T-helper 1 cell treated with Interleukin-12 subunit alpha and Interleukin-12 subunit beta and Interleukin-4 antibody, amounts not matched to agents 30 μg/mL and 1 μg/mL, for 36 hours (primary cell): ENCODE data around the gene STIMATE.

Experiments used
- H3K27ac Mint-ChIP-seq: one replicate; pipeline ENCODE4 v1.8.0; 2021; ENCODE audit warnings: mild to moderate bottlenecking, mixed read lengths
- H3K27me3 Mint-ChIP-seq: one replicate; pipeline ENCODE4 v1.8.0; 2021; ENCODE audit warnings: low read depth, mixed read lengths
- H3K36me3 Mint-ChIP-seq: one replicate; pipeline ENCODE4 v1.8.0; 2021; ENCODE audit warnings: low read depth, mixed read lengths
- H3K4me1 Mint-ChIP-seq: one replicate; pipeline ENCODE4 v1.8.0; 2021; ENCODE audit warnings: low read depth, mixed read lengths
- H3K4me3 Mint-ChIP-seq: one replicate; pipeline ENCODE4 v1.8.0; 2021; ENCODE audit warnings: mild to moderate bottlenecking, moderate library complexity, mixed read lengths
- H3K9me3 Mint-ChIP-seq: one replicate; pipeline ENCODE4 v1.8.0; 2021; ENCODE audit warnings: mixed read lengths

The STIMATE gene

GRCh38 chr3:52845691-52846431 is 51.5 kb downstream of the STIMATE start:
- H3K9me3 Mint-ChIP-seq, result no peaks in the 10 kb centered on the region
- no peaks in the 10 kb centered on the region for H3K27me3 Mint-ChIP-seq
- no peak overlapping the region for H3K27ac Mint-ChIP-seq
- no peak overlapping the region for H3K4me3 Mint-ChIP-seq
- H3K4me1 Mint-ChIP-seq, result peaks cover 3% of the 10 kb centered on the region
- H3K36me3 Mint-ChIP-seq, result peaks cover 12% of the 10 kb centered on the region

GRCh38 chr3:52845157-52845556 is 52.2 kb downstream of the STIMATE start:
- Mint-ChIP-seq H3K4me1 (peaks cover 3% of the 10 kb centered on the region), H3K27ac (no peak overlapping the region), H3K27me3 (no peaks in the 10 kb centered on the region), H3K4me3 (no peak overlapping the region), H3K36me3 (peaks cover 13% of the 10 kb centered on the region), H3K9me3 (no peaks in the 10 kb centered on the region)

- Mint-ChIP-seq H3K27ac (peak overlapping the region; percentile 67), H3K9me3 (no peaks in the 10 kb centered on the region), H3K27me3 (no peaks in the 10 kb centered on the region), H3K36me3 (peaks cover 18% of the 10 kb centered on the region), H3K4me3 (no peak overlapping the region), H3K4me1 (peaks cover 11% of the 10 kb centered on the region)
Observed at GRCh38 chr3:52844290-52844975, 52.9 kb downstream of the STIMATE start.

- Mint-ChIP-seq H3K27ac (no peak overlapping the region), H3K36me3 (peaks cover 18% of the 10 kb centered on the region), H3K9me3 (no peaks in the 10 kb centered on the region), H3K4me3 (no peak overlapping the region), H3K27me3 (no peaks in the 10 kb centered on the region), H3K4me1 (peaks cover 15% of the 10 kb centered on the region)
Observed at GRCh38 chr3:52843881-52844280, 53.5 kb downstream of the STIMATE start.

GRCh38 chr3:52843108-52843865 is 54.1 kb downstream of the STIMATE start:
- Mint-ChIP-seq H3K4me1 (peaks cover 21% of the 10 kb centered on the region), H3K36me3 (peaks cover 19% of the 10 kb centered on the region), H3K27ac (no peak overlapping the region), H3K4me3 (no peak overlapping the region), H3K27me3 (no peaks in the 10 kb centered on the region), H3K9me3 (no peaks in the 10 kb centered on the region)

GRCh38 chr3:52842424-52842823 is 54.9 kb downstream of the STIMATE start:
- peaks cover 30% of the 10 kb centered on the region for H3K4me1 Mint-ChIP-seq
- H3K27me3 Mint-ChIP-seq, result no peaks in the 10 kb centered on the region
- peaks cover 16% of the 10 kb centered on the region for H3K36me3 Mint-ChIP-seq
- H3K9me3 Mint-ChIP-seq, result no peaks in the 10 kb centered on the region
- no peak overlapping the region for H3K27ac Mint-ChIP-seq
- H3K4me3 Mint-ChIP-seq, result no peak overlapping the region

GRCh38 chr3:52841981-52842340 is 55.4 kb downstream of the STIMATE start:
- Mint-ChIP-seq H3K9me3 (no peaks in the 10 kb centered on the region), H3K4me1 (peaks cover 30% of the 10 kb centered on the region), H3K27me3 (no peaks in the 10 kb centered on the region), H3K36me3 (peaks cover 16% of the 10 kb centered on the region), H3K4me3 (no peak overlapping the region), H3K27ac (no peak overlapping the region)

- peaks cover 35% of the 10 kb centered on the region for H3K4me1 Mint-ChIP-seq
Observed at GRCh38 chr3:52841211-52841980, 56.0 kb downstream of the STIMATE start.

GRCh38 chr3:52839892-52840545 is 57.3 kb downstream of the STIMATE start:
- H3K27ac Mint-ChIP-seq, result no peak overlapping the region
- H3K27me3 Mint-ChIP-seq, result no peaks in the 10 kb centered on the region
- no peaks in the 10 kb centered on the region for H3K9me3 Mint-ChIP-seq
- no peak overlapping the region for H3K4me3 Mint-ChIP-seq
- H3K4me1 Mint-ChIP-seq, result peaks cover 36% of the 10 kb centered on the region
- H3K36me3 Mint-ChIP-seq, result peaks cover 17% of the 10 kb centered on the region

More at GRCh38 chr3:52841211-52841980, 56.0 kb downstream of the STIMATE start:
- peaks cover 16% of the 10 kb centered on the region for H3K36me3 Mint-ChIP-seq
- H3K4me3 Mint-ChIP-seq, result no peak overlapping the region
- H3K9me3 Mint-ChIP-seq, result no peaks in the 10 kb centered on the region
- H3K27ac Mint-ChIP-seq, result no peak overlapping the region
- H3K27me3 Mint-ChIP-seq, result no peaks in the 10 kb centered on the region

GRCh38 chr3:52839268-52839575 is 58.1 kb downstream of the STIMATE start:
- no peaks in the 10 kb centered on the region for H3K27me3 Mint-ChIP-seq
- no peaks in the 10 kb centered on the region for H3K9me3 Mint-ChIP-seq
- H3K27ac Mint-ChIP-seq, result peak overlapping the region; percentile 31
- H3K4me1 Mint-ChIP-seq, result peaks cover 35% of the 10 kb centered on the region
- peaks cover 16% of the 10 kb centered on the region for H3K36me3 Mint-ChIP-seq
- no peak overlapping the region for H3K4me3 Mint-ChIP-seq

GRCh38 chr3:52838561-52839267 is 58.6 kb downstream of the STIMATE start:
- no peak overlapping the region for H3K4me3 Mint-ChIP-seq
- no peaks in the 10 kb centered on the region for H3K27me3 Mint-ChIP-seq
- peaks cover 35% of the 10 kb centered on the region for H3K4me1 Mint-ChIP-seq
- no peak overlapping the region for H3K27ac Mint-ChIP-seq
- H3K9me3 Mint-ChIP-seq, result no peaks in the 10 kb centered on the region
- peaks cover 15% of the 10 kb centered on the region for H3K36me3 Mint-ChIP-seq

- no peak overlapping the region for H3K4me3 Mint-ChIP-seq
- H3K4me1 Mint-ChIP-seq, result peaks cover 35% of the 10 kb centered on the region
- no peak overlapping the region for H3K27ac Mint-ChIP-seq
- no peaks in the 10 kb centered on the region for H3K9me3 Mint-ChIP-seq
- peaks cover 15% of the 10 kb centered on the region for H3K36me3 Mint-ChIP-seq
- no peaks in the 10 kb centered on the region for H3K27me3 Mint-ChIP-seq
Observed at GRCh38 chr3:52836986-52837385, 60.4 kb downstream of the STIMATE start.

- Mint-ChIP-seq H3K27ac (no peak overlapping the region), H3K4me3 (no peak overlapping the region), H3K9me3 (no peaks in the 10 kb centered on the region), H3K4me1 (peaks cover 34% of the 10 kb centered on the region), H3K27me3 (no peaks in the 10 kb centered on the region), H3K36me3 (peaks cover 11% of the 10 kb centered on the region)
Observed at GRCh38 chr3:52836471-52836845, 60.9 kb downstream of the STIMATE start.
